Aorta (tissue), 5 donors: Measurements from ENCODE around the gene TBC1D7. TPM values are rescaled to one million over a fixed set of nuclear protein-coding genes. Genes with fewer than 3 reads are reported as not detected.
A peak's percentile ranks its signal among the peaks of the same experiment; 100 is the strongest.

ENCODE experiments used
- ATAC-seq: fragments of 200-7000 bp; cut with Tn5 transposase; one replicate; pipeline ENCODE4 v1.9.1; 2022; ENCODE audit warnings: moderate library complexity; ENCODE audit not compliant: low FRiP score
- DNase-seq, 2 donors: peaks; one replicate each; pipeline ENCODE4 v3.0.0-alpha.2; 2020
- H3K27ac ChIP-seq, 2 donors: one replicate each; pipeline ENCODE4 v1.5.1; 2013; ENCODE audit warnings: low read length in 2 of 2, mild to moderate bottlenecking in 2 of 2, moderate library complexity in 2 of 2, control low read depth in 1 of 2, inconsistent platforms in 1 of 2, low read depth in 1 of 2
- H3K27me3 ChIP-seq, 2 donors: one replicate each; pipeline ENCODE4 v1.6.1; 2013; ENCODE audit warnings: control low read depth in 1 of 2, low read length in 1 of 2, mild to moderate bottlenecking in 1 of 2, moderate library complexity in 1 of 2; ENCODE audit not compliant: insufficient read depth in 2 of 2, control insufficient read depth in 1 of 2
- H3K36me3 ChIP-seq, 2 donors: one replicate each; pipeline ENCODE4 v1.6.1; 2013; ENCODE audit warnings: control low read depth in 1 of 2, low read length in 1 of 2, mild to moderate bottlenecking in 1 of 2; ENCODE audit not compliant: insufficient read depth in 2 of 2, control insufficient read depth in 1 of 2
- H3K4me1 ChIP-seq, 2 donors: one replicate each; pipeline ENCODE4 v1.6.1; 2013; ENCODE audit warnings: low read length in 2 of 2, control low read depth in 1 of 2, mild to moderate bottlenecking in 1 of 2, moderate library complexity in 1 of 2; ENCODE audit not compliant: insufficient read depth in 2 of 2, control insufficient read depth in 1 of 2
- H3K4me3 ChIP-seq, 2 donors: one replicate each; pipeline ENCODE4 v1.5.1; 2013; ENCODE audit warnings: low read length in 2 of 2, control low read depth in 1 of 2, mild to moderate bottlenecking in 1 of 2
- H3K9me3 ChIP-seq: one replicate; pipeline ENCODE4 v1.6.1; 2013; ENCODE audit warnings: mild to moderate bottlenecking, low read length; ENCODE audit not compliant: control insufficient read depth
- WGBS, 2 donors: extraction: QIAGEN DNeasy Blood & Tissue Kit; methylation state at CpG; one replicate each; pipeline ENCODE4 v1.1.7; 2013; 5-methylcytosine and 5-hydroxymethylcytosine counted together
- intact Hi-C, 2 donors: fragments of 100-400 bp; cut with DNase I; formaldehyde crosslinking; loops; one replicate each; pipeline versions ENCODE4 v1.14.2 to v1.15.0; 2022
- polyA plus RNA-seq, 2 donors: library from polyadenylated mRNA; stranded (reverse); fragments of 200-250 nt; gene quantifications; one replicate each; pipeline ENCODE4 v1.2.3, GENCODE V29; 2013
- total RNA-seq, 2 donors: library from RNA; stranded (reverse); fragmentation: NEBNext Ultra II Directional; extraction: Animal tissue kit (Norgen Biotek cat#: 25700); gene quantifications; one replicate each; pipeline ENCODE4 v1.2.1, GENCODE V29; 2021
- donor health status: healthy with polysubstance abuse.
- donor health status: Bipolar disorder and iron deficiency.
- donor health status: DM: no; HTN: no; CAD: no.
- donor health status: DM: no; HTN: no; CAD: no.
- donor health status: DM: yes; HTN: yes; CAD: no.

TBC1D7 gene
- total and polyA plus RNA-seq, 4 donors, result 6.0 to 11.6 (median 9.3) TPM

DNA sequence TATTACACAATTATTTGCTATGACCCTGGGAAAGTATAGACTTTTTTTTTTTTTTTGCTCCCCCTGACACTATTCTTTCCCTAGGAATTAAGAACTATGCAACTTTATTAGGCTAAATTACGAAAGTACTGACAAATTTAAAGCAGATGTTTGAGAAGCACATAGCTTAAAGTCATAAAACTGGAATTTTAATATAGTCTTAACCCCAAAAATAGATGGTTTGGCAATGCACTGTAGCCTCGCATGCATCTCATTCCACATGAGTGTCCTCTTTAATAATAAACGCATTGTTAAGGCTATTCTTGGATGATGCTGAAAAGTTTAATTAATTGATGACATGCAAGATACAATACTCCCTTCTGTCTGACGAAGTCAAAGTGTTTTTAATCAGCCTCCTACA, 49.3 kb downstream of the TBC1D7 start:
- H3K9me3 ChIP-seq, result no peaks in the 10 kb centered on the region
- DNase-seq, result no peak
- H3K36me3 ChIP-seq, result peaks cover 0 to 4% of the 10 kb centered on the region in 2 donors
- H3K4me3 ChIP-seq, result no peak overlapping the region
- no peaks in the 10 kb centered on the region for H3K4me1 ChIP-seq
- ATAC-seq, result no peak
- intact Hi-C loops, result no loop called here
- H3K27ac ChIP-seq, result no peak overlapping the region
- WGBS, 2 donors, result 63 to 73% methylated on average over 4 of the region's 4 CpGs
- no peaks in the 10 kb centered on the region for H3K27me3 ChIP-seq

DNA sequence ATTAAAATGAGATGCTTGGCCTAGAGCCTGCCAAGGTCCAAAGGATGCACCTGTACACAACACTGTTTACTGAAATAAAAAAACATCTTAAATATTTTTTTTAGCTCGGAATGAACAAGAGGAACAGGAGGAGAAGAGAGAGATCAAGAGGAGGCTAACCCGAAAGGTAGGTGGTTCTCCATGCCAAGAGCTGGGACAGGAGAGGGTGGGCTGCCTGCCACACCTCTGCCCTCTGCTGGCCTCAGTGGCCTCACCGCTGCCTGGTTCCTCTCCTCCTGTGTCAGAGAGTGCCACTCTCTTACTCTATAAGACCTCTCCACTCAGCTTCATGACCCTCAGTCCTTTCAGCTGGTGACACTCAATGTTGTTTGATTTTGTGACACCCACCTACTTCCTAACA, 50.2 kb downstream of the TBC1D7 start:
- WGBS, 2 donors, result 74 to 76% methylated on average over 3 of the region's 3 CpGs
- Histone ChIP-seq H3K27ac (no peak overlapping the region), H3K9me3 (no peaks in the 10 kb centered on the region), H3K4me1 (no peaks in the 10 kb centered on the region), H3K36me3 (peaks cover 0 to 4% of the 10 kb centered on the region in 2 donors), H3K4me3 (no peak overlapping the region), H3K27me3 (no peaks in the 10 kb centered on the region)
- DNase-seq (no peak), ATAC-seq (no peak)
- intact Hi-C loops, result no loop called here

DNA sequence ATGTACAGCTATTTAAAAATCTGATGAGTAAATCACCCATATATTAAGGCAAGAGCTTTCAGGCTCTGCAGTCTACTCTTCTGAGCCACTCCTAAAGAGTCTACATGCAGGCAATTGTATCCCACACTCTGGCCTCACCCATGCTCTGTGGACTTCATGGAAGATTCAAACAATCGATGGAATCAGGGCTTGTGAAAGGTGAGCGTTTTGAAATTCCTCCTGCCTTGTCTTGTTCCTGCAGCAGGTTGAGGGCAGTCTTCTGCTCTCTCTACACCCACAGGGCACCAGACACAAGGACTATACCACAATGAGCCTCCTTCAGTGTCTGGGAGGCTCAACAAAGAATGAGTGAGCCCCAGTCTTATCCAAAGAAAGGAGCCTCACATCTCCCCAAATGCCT, 51.1 kb downstream of the TBC1D7 start:
- Histone ChIP-seq H3K27ac (no peak overlapping the region), H3K27me3 (no peaks in the 10 kb centered on the region), H3K4me3 (no peak overlapping the region), H3K9me3 (no peaks in the 10 kb centered on the region), H3K36me3 (peaks cover 0 to 4% of the 10 kb centered on the region in 2 donors), H3K4me1 (no peaks in the 10 kb centered on the region)
- DNase-seq (no peak), ATAC-seq (no peak)
- intact Hi-C loops, result no loop called here
- 90 to 95% methylated on average over 2 of the region's 2 CpGs for WGBS, 2 donors

DNA sequence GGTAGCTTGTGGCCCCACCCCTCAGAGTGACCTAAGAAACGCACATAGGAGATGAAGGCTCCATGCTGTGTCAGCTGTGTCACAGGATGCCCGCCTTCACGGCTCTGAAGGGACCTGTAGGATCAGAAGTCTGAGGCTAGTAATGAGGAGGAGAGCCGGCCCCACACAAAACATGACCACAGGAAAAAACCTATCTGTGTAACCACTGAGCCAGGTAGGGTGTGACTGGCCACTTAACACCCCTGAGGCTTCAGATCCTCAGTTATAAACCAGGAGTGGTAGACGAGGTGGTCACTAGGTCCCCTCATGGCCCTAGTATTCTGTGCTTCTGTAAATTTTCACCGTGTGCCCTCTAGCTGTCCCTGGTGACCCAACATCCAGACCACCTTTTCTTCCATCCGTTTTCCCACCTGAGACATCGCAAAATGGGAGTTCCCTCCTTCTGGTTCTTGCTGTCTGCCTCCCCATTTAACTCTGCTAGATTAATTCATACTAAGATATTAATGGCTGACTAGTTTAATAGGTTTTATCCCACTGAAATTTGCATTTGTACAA, 52.8 kb downstream of the TBC1D7 start:
- intact Hi-C loops, result no loop called here
- 85 to 91% methylated on average over 8 of the region's 8 CpGs for WGBS, 2 donors
- no peak overlapping the region for H3K4me3 ChIP-seq
- H3K9me3 ChIP-seq, result no peaks in the 10 kb centered on the region
- no peak for ATAC-seq
- H3K36me3 ChIP-seq, result peaks cover 0 to 4% of the 10 kb centered on the region in 2 donors
- no peak overlapping the region for H3K27ac ChIP-seq
- no peak for DNase-seq
- H3K4me1 ChIP-seq, result no peaks in the 10 kb centered on the region
- no peaks in the 10 kb centered on the region for H3K27me3 ChIP-seq

DNA sequence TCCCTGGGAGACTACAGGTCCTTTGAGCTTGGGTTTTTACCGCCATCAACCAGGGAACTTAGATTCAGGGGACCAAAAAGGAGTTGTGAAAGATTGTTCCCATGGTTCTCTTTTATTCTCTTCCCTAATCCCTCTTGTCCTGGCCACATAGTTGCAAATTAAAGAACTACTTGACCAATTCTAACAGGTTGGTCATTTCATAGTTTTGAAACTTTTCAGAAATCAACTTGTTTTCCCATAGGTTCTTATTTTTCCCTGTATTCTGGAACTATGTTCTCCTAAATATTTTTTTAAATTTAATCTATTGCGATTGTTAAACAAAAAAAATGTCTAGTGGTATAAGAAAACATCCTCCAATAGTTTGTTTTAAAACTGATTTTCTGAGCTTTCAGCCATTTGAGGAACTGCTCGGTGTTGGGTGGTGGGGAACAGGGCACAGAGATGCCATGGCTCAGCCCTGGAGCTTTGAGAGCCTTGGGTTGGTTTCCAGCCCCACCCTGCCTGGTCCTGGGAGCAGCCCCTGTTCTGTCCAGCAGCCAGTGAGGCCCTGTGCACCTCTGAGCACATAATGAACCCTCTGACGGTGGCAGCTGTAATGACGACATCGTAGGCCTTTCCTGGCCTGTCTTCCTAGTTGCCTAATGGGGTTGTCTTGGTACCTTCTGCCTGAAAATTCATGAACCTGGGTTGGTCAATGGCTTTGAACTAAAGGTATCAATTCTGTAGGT, 53.5 kb downstream of the TBC1D7 start:
- intact Hi-C loops, result no loop called here
- no peak overlapping the region for H3K4me3 ChIP-seq
- H3K27ac ChIP-seq, result no peak overlapping the region
- no peaks in the 10 kb centered on the region for H3K9me3 ChIP-seq
- H3K27me3 ChIP-seq, result no peaks in the 10 kb centered on the region
- peaks cover 0 to 4% of the 10 kb centered on the region in 2 donors for H3K36me3 ChIP-seq
- ATAC-seq (no peak), DNase-seq (no peak)
- H3K4me1 ChIP-seq, result peaks cover 0 to 3% of the 10 kb centered on the region in 2 donors
- WGBS, 2 donors, result 73 to 74% methylated on average over 6 of the region's 6 CpGs

GRCh38 chr6:13273931-13274706, 54.2 kb downstream of the TBC1D7 start:
- intact Hi-C loops, result no loop called here
- Histone ChIP-seq H3K4me3 (no peak overlapping the region), H3K27me3 (no peaks in the 10 kb centered on the region), H3K9me3 (no peaks in the 10 kb centered on the region), H3K27ac (no peak overlapping the region), H3K36me3 (peaks cover 0 to 4% of the 10 kb centered on the region in 2 donors), H3K4me1 (peaks cover 0 to 4% of the 10 kb centered on the region in 2 donors)
- WGBS, 2 donors, result 78 to 81% methylated on average over 21 of the region's 21 CpGs
- DNase-seq (peak in 1 of 2 donors; percentile 73), ATAC-seq (no peak)

DNA sequence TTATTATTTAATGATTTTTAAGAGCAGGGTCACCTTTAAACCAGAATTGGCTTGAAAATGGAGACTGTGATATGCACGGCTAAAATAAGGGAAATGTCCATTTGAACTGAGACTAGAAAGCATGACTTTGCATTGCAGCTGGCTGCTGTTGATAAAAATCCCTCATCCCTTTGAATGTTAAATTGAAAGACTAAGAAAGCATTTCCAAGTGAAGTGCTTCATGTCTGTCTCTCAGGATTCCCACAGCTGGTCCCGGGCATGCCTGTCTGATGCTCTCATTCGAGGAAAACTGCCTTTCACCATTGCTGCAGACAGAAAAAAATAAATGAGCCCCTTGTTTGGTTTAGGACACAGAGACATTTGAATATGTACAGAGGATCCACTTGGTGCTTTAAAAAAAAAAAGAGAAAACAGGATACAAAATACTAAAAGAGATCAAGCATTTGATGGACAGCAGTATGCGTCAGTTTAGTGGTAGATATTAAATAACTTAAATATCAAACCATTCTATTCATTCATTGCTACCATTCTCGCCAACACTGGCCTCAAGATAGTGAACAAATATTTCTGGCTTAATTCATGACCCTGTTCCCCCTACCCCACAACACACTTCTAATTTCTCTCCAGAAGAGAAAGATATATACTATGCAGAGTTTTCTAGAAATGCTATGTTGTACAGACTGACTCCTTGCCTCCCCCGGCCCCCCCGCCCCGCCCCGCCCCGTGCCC, 55.0 kb downstream of the TBC1D7 start:
- no peak for DNase-seq
- Histone ChIP-seq H3K4me1 (peaks cover 3 to 4% of the 10 kb centered on the region in 2 donors), H3K9me3 (no peaks in the 10 kb centered on the region), H3K27me3 (no peaks in the 10 kb centered on the region), H3K4me3 (no peak overlapping the region), H3K36me3 (peaks cover 0 to 4% of the 10 kb centered on the region in 2 donors), H3K27ac (no peak overlapping the region)
- WGBS, 2 donors, result 77 to 83% methylated on average over 10 of the region's 10 CpGs
- ATAC-seq, result no peak
- intact Hi-C loops, result no loop called here

DNA sequence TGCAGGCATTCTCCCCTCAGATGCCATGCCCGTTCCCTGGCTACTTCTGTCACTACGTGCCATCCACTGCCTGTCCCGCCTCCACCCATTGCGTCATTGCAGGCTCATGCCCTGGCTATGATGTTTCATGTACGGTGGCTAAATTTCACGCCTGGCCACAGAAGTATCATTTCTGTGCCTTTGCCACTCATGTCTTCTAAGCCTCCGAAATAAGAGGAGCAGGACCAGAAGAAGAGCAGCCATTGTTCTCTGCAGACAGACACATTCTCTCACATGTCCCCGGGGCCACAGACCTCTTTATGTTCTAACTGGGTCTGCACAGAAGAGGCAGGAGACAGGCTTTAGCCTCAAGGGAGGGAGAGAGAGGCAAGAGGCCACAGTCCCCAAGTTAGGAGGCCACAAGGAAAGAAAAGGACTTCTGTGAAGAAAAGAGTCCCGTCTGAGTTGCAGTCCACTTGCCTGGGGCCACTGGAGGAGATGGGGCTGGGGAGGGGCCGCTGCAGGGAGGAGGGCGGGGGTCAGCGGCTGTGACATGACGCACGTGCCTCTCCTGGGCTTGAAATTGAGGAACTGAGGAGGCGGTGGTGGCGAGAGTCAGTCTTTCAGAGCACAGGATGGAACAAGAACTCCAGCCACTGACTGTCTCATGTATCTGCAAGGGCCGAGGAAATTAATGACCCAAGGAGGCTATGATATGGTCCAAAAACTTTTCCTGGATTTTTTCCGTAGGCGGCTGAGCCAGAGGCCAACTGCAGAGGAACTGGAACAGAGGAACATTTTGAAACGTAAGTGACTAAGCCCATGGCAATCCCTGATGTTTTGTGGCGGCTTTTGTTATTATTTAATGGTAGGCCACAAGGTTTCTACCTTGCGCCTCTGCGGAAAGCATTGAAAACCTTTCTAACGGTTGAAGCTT, 55.9 kb downstream of the TBC1D7 start:
- Histone ChIP-seq H3K9me3 (no peaks in the 10 kb centered on the region), H3K36me3 (peaks cover 0 to 2% of the 10 kb centered on the region in 2 donors), H3K4me1 (peaks cover 3 to 9% of the 10 kb centered on the region in 2 donors), H3K27ac (no peak overlapping the region), H3K27me3 (no peaks in the 10 kb centered on the region), H3K4me3 (no peak overlapping the region)
- intact Hi-C loops, result no loop called here
- DNase-seq, result peak in 1 of 2 donors; percentile 87
- ATAC-seq, result peak; percentile 49
- 88 to 93% methylated on average over 24 of the region's 24 CpGs for WGBS, 2 donors
